Kidney epithelial cell (primary cell): ENCODE data around the gene SPEM3. TPM values are rescaled to one million over a fixed set of nuclear protein-coding genes. Genes with fewer than 3 reads are reported as not detected.

Experiments used
- DNase-seq: peaks from one replicate; pipeline ENCODE4 v3.0.0-alpha.2; 2010; ENCODE audit warnings: low read depth
- H3K27me3 ChIP-seq: 2 replicates; pipeline ENCODE4 v1.6.0; 2011; ENCODE audit warnings: low read length; ENCODE audit not compliant: control insufficient read depth, insufficient read depth
- H3K36me3 ChIP-seq: 2 replicates; pipeline ENCODE4 v1.5.1; 2011; ENCODE audit warnings: low read length; ENCODE audit not compliant: control insufficient read depth, insufficient read depth
- H3K4me3 ChIP-seq: 2 replicates; pipeline ENCODE4 v1.5.1; 2011; ENCODE audit warnings: low read depth, mild to moderate bottlenecking, control low read depth, low read length
- total RNA-seq: library from RNA; depleted of rRNA; stranded (reverse); fragments of >200 nt; gene quantifications from 2 replicates; pipeline ENCODE4 v1.2.3, GENCODE V29; 2015
- TF ChIP-seq, protein P1 (sequence below): IDR thresholded peaks from 2 replicates; pipeline ENCODE4 v1.5.1; 2011; ENCODE audit warnings: mild to moderate bottlenecking, moderate library complexity, low read length, control low read depth, inconsistent platforms; ENCODE audit not compliant: insufficient read depth, poor library complexity, severe bottlenecking

The SPEM3 gene
- total RNA-seq: not detected in 2 replicates

DNA sequence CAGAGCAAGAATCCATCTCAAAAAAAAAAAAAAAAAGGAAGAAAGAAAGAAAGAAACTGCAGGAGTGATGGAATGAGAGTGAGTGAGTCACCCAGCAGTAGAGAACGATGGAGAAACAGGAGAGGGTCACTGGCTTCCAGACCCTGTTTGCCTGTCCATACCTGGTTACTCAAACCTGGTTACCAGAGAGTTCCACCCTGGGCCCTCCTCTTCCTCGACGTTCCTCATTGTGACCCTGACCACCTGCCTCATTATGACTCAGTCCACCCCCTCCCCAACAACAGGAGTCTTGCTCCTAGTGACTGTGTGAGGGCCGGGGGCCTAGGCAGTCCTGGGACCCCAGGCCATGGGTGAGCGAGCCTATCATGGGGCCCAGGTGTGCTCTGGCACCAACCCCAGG lies at the start of gene SPEM3:
Gene SPEM3, plus strand, starts transcription at position 301 of the 400 bp plus-strand sequence. Its CDS starts 46 bp downstream, at position 347.
- Histone ChIP-seq H3K36me3 (no peaks in the 10 kb centered on the region), H3K4me3 (no peak within 1 kb of the TSS), H3K27me3 (no peaks in the 10 kb centered on the region)
- TF ChIP-seq, protein P1, sequence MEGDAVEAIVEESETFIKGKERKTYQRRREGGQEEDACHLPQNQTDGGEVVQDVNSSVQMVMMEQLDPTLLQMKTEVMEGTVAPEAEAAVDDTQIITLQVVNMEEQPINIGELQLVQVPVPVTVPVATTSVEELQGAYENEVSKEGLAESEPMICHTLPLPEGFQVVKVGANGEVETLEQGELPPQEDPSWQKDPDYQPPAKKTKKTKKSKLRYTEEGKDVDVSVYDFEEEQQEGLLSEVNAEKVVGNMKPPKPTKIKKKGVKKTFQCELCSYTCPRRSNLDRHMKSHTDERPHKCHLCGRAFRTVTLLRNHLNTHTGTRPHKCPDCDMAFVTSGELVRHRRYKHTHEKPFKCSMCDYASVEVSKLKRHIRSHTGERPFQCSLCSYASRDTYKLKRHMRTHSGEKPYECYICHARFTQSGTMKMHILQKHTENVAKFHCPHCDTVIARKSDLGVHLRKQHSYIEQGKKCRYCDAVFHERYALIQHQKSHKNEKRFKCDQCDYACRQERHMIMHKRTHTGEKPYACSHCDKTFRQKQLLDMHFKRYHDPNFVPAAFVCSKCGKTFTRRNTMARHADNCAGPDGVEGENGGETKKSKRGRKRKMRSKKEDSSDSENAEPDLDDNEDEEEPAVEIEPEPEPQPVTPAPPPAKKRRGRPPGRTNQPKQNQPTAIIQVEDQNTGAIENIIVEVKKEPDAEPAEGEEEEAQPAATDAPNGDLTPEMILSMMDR: no peak
- DNase-seq: no peak

DNA sequence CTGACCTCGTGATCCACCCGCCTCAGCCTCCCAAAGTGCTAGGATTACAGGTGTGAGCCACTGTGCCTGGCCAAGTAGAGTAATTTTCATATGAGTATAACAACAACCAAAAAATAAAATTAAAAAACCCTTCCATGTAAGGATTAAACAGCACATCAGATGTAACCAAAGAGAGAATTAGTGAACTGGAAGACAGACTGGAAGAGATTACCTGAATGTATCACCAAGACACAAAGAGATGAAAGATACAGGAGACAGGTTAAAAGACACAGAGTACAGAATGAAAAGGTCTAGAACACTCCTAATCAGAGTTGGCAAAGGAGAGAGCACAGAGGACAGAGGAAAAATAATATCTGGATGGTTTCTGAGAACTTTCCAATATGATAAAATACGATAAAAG lies 49.5 kb upstream of the SPEM3 start:
- TF ChIP-seq, protein P1: no peak
- DNase-seq: no peak
- no peaks in the 10 kb centered on the region for H3K27me3 ChIP-seq
- no peak overlapping the region for H3K4me3 ChIP-seq
- no peaks in the 10 kb centered on the region for H3K36me3 ChIP-seq

GRCh38 chr17:7380321-7380720 lies 48.3 kb upstream of the SPEM3 start:
- TF ChIP-seq, protein P1: no peak
- Histone ChIP-seq H3K4me3 (peak overlapping the region; percentile 53), H3K36me3 (no peaks in the 10 kb centered on the region), H3K27me3 (no peaks in the 10 kb centered on the region)
- DNase-seq: no peak

- Histone ChIP-seq H3K27me3 (no peaks in the 10 kb centered on the region), H3K36me3 (no peaks in the 10 kb centered on the region), H3K4me3 (peak within 1 kb of the TSS; percentile 53)
- DNase-seq: no peak
- TF ChIP-seq, protein P1: no peak
Observed at GRCh38 chr17:7380855-7381683, 47.6 kb upstream of the SPEM3 start, which contains the start of gene TNK1. TSS of gene TNK1 (plus strand) at chr17:7381089. CDS start at chr17:7382927, 1,838 bp downstream.

DNA sequence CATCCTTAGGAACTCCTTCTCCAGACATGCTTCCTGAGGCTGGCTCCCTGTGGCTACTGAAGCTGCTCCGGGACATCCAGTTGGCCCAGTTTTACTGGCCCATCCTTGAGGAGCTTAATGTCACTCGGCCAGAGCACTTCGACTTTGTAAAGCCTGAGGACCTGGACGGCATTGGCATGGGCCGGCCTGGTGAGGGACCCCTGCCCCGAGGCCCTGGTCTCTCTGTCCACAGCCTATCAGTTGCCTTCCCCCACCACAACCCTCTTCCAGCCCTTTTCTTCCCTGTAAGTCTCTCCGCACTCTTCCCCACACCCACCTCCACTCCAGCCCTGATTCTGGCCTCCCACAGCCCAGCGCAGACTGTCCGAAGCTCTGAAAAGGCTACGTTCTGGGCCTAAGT lies 45.8 kb upstream of the SPEM3 start:
- no peak for DNase-seq
- no peaks in the 10 kb centered on the region for H3K27me3 ChIP-seq
- H3K4me3 ChIP-seq: no peak overlapping the region
- TF ChIP-seq, protein P1: no peak
- no peaks in the 10 kb centered on the region for H3K36me3 ChIP-seq
